Mucosa of stomach (tissue), 1 donor: ENCODE results near the gene RNLS.

ENCODE experiments used
- H3K27me3 ChIP-seq: one replicate; pipeline ENCODE4 v1.7.0; 2013; ENCODE audit warnings: mild to moderate bottlenecking, low read length; ENCODE audit not compliant: control insufficient read depth, insufficient read depth
- H3K36me3 ChIP-seq: one replicate; pipeline ENCODE4 v1.7.0; 2013; ENCODE audit warnings: low read length; ENCODE audit not compliant: control insufficient read depth, insufficient read depth
- H3K4me1 ChIP-seq: one replicate; pipeline ENCODE4 v1.7.0; 2013; ENCODE audit warnings: mild to moderate bottlenecking, low read length; ENCODE audit not compliant: control insufficient read depth, insufficient read depth
- H3K4me3 ChIP-seq: one replicate; pipeline ENCODE4 v1.7.0; 2013; ENCODE audit warnings: low read length
- H3K9ac ChIP-seq: one replicate; pipeline ENCODE4 v1.7.0; 2013; ENCODE audit warnings: mild to moderate bottlenecking, low read length, moderate library complexity
- H3K9me3 ChIP-seq: one replicate; pipeline ENCODE4 v1.7.0; 2013; ENCODE audit warnings: mild to moderate bottlenecking, low read length, moderate library complexity; ENCODE audit not compliant: control insufficient read depth
- donor health status: Pancreatic carcinoma.

The RNLS gene

GRCh38 chr10:88333248-88333630, 249.9 kb downstream of the RNLS start:
- H3K9ac ChIP-seq = no peak overlapping the region
- no peak overlapping the region for H3K4me3 ChIP-seq
- H3K9me3 ChIP-seq = no peaks in the 10 kb centered on the region
- no peaks in the 10 kb centered on the region for H3K27me3 ChIP-seq
- no peaks in the 10 kb centered on the region for H3K36me3 ChIP-seq
- no peaks in the 10 kb centered on the region for H3K4me1 ChIP-seq

DNA sequence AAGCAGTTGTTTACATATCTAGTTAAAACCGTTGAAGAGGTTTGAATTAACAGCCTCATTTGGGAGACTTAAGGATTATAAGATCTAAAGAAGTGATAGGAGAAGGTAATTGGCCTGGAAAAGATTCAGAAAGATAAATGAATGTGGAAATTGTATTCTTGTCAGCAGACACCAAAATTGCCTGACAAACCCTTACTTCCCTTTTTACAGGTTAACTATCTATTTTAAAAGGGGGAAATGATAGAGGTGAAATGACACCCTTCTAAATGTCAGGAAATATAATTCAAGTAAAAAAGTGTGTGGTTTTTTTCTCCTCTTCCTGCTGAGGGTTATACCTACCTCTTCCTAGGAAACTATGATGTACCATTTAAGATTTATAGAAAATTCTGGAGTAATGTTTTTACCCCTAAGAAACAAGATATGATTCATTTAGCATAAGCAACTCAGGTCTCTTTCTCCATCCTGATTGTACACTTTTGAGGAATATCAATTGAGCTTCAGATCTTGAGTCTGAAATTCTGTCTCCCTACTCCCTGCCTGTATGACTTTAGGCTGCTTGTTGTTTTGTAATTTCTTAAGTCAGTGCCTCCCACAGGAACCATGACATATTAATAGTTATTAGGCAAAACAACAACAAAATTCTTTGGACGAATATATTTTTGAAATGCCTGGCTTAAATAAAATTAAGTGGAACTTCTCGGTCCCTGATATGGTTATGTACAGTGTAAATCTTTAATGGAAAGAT, 250.4 kb downstream of the RNLS start:
- no peaks in the 10 kb centered on the region for H3K36me3 ChIP-seq
- no peaks in the 10 kb centered on the region for H3K4me1 ChIP-seq
- H3K4me3 ChIP-seq = no peak overlapping the region
- no peaks in the 10 kb centered on the region for H3K27me3 ChIP-seq
- H3K9me3 ChIP-seq = no peaks in the 10 kb centered on the region
- H3K9ac ChIP-seq = no peak overlapping the region

DNA sequence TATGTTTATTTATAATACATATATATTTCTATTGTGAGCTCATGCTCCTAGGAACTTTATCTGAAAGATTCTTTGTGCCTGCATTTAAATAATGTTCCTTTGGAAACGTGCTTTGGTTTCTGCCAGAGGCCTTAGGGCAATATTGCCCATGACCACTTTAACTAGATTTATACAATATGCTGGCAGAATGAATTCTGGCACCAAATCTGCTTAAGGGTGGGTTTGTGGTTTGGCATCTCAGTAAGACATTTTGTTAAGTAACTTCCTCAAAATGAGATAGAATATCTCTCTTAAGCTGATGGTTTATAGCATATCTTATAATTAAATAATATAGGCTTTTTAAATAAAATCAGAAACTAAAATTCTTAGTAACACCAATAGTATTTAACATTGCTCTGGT, 252.9 kb downstream of the RNLS start:
- Histone ChIP-seq H3K9me3 (no peaks in the 10 kb centered on the region), H3K4me1 (no peaks in the 10 kb centered on the region), H3K36me3 (no peaks in the 10 kb centered on the region)

DNA sequence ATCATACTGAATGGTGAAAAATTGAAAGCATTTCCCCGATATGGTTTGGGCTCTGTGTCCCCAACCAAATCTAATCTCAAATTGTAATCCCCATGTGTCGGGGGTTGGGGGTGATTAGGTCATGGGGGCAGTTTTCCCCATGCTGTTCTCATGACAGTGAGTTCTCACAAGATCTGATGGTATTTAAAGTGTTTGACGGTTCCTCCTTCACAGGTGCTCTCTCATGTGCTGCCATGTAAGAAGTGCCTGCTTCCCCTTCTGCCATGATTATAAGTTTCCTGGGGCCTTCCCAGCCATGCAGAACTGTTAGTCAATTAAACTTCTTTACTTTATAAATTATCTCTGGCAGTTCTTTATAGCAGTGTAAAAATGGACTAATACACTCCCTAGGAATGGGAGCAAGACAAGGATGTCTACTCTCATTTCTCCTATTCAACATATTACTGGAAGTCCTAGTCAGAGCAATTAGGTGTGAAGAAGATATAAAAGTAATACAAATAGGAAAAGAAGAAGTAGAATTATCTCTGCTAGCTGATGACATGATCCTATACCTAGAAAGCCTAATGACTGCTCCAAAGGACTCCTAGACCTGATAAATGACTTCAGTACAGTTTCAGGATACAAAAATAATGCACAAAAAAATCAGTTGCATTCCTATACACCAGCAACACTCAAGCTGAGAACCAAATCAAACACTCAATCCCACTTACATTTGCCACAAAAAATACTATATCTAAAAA, 260.6 kb downstream of the RNLS start:
- Histone ChIP-seq H3K9me3 (peaks cover 4% of the 10 kb centered on the region), H3K9ac (no peak overlapping the region), H3K27me3 (no peaks in the 10 kb centered on the region), H3K36me3 (no peaks in the 10 kb centered on the region), H3K4me1 (no peaks in the 10 kb centered on the region), H3K4me3 (no peak overlapping the region)

More for the DNA sequence above, 252.9 kb downstream of the RNLS start:
- H3K9ac ChIP-seq = no peak overlapping the region
- no peak overlapping the region for H3K4me3 ChIP-seq
- no peaks in the 10 kb centered on the region for H3K27me3 ChIP-seq

- Histone ChIP-seq H3K4me3 (no peak overlapping the region), H3K9ac (no peak overlapping the region), H3K4me1 (no peaks in the 10 kb centered on the region), H3K36me3 (no peaks in the 10 kb centered on the region), H3K27me3 (no peaks in the 10 kb centered on the region), H3K9me3 (peaks cover 4% of the 10 kb centered on the region)
Observed at GRCh38 chr10:88319960-88320517, 263.1 kb downstream of the RNLS start.

DNA sequence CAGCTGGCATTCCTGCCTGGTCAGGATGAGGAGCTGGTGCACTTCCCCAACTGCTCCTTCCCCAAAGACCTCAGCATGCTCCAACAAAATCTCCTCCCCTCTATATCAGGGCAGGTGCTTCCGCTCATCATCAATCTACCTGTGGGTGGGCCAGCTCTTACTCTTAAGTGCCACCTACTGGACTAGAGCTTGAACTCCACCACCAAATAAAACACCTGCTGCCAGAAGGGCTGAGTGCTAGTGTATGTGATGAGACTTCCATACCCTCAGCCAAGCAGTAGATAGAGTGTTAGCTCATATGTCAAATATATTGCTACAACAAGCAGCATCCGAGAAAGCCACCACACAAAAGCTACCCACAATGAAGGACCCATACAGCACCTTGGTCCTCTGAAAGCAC, 264.3 kb downstream of the RNLS start:
- no peaks in the 10 kb centered on the region for H3K4me1 ChIP-seq
- H3K4me3 ChIP-seq = no peak overlapping the region
- no peaks in the 10 kb centered on the region for H3K36me3 ChIP-seq
- H3K9ac ChIP-seq = no peak overlapping the region
- H3K9me3 ChIP-seq = peaks cover 4% of the 10 kb centered on the region
- H3K27me3 ChIP-seq = no peaks in the 10 kb centered on the region

GRCh38 chr10:88317099-88317498, 266.0 kb downstream of the RNLS start:
- Histone ChIP-seq H3K36me3 (no peaks in the 10 kb centered on the region), H3K9ac (no peak overlapping the region), H3K4me1 (no peaks in the 10 kb centered on the region), H3K4me3 (no peak overlapping the region), H3K9me3 (peaks cover 4% of the 10 kb centered on the region), H3K27me3 (no peaks in the 10 kb centered on the region)

- H3K4me1 ChIP-seq = no peaks in the 10 kb centered on the region
- no peaks in the 10 kb centered on the region for H3K27me3 ChIP-seq
- H3K4me3 ChIP-seq = no peak overlapping the region
- no peaks in the 10 kb centered on the region for H3K36me3 ChIP-seq
- peaks cover 4% of the 10 kb centered on the region for H3K9me3 ChIP-seq
- H3K9ac ChIP-seq = no peak overlapping the region
Observed at GRCh38 chr10:88316292-88316861, 266.7 kb downstream of the RNLS start.

DNA sequence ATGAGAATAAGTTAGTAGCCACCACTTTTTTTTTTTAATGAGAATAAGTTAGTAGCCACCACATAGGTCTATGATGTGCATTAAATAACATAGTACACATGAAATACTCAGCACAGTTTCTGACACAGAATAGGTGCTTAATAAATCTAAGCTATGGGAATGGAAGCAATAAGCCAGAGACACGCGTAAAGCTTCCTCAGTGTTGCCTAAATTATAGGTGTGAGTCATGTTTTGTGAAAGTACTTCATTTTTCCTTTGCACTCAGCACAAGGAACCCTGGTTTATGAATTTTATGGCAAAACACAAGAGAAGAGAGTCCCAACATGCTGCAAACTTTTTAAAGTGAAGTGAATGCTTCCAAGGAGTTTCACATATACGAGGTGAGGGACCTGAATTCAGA, 267.4 kb downstream of the RNLS start:
- Histone ChIP-seq H3K4me3 (no peak overlapping the region), H3K9ac (no peak overlapping the region), H3K36me3 (no peaks in the 10 kb centered on the region), H3K4me1 (no peaks in the 10 kb centered on the region), H3K27me3 (no peaks in the 10 kb centered on the region), H3K9me3 (peaks cover 4% of the 10 kb centered on the region)

DNA sequence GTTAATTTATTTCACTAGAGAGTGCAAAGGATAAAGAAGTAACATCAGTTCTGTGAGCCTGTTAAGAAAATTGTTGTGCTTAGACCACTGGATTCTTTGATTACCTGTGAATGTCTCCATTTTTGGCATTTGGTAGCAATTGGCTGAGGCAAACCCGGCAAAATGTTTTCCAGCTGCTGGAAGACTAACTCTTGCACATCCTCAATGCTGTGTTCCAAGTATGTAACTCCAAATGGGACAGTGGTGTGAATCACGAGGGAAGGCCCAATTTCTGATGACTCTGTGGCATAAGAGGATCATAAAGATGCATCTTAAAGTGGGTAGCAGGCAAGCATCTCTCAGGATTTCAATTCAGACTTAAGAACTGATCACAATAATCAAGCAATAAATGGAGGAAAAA, 268.8 kb downstream of the RNLS start:
- Histone ChIP-seq H3K4me1 (no peaks in the 10 kb centered on the region), H3K9ac (no peak overlapping the region)

GRCh38 chr10:88313878-88314277, 269.2 kb downstream of the RNLS start:
- no peak overlapping the region for H3K9ac ChIP-seq
- H3K27me3 ChIP-seq = no peaks in the 10 kb centered on the region
- H3K9me3 ChIP-seq = peaks cover 1% of the 10 kb centered on the region
- H3K36me3 ChIP-seq = no peaks in the 10 kb centered on the region
- no peak overlapping the region for H3K4me3 ChIP-seq
- H3K4me1 ChIP-seq = no peaks in the 10 kb centered on the region

More for the DNA sequence above, 268.8 kb downstream of the RNLS start:
- Histone ChIP-seq H3K36me3 (no peaks in the 10 kb centered on the region), H3K4me3 (no peak overlapping the region), H3K27me3 (no peaks in the 10 kb centered on the region), H3K9me3 (peaks cover 4% of the 10 kb centered on the region)

GRCh38 chr10:88312855-88313254, 270.3 kb downstream of the RNLS start:
- no peaks in the 10 kb centered on the region for H3K36me3 ChIP-seq
- H3K4me1 ChIP-seq = no peaks in the 10 kb centered on the region
- H3K9me3 ChIP-seq = no peaks in the 10 kb centered on the region
- no peak overlapping the region for H3K4me3 ChIP-seq
- no peak overlapping the region for H3K9ac ChIP-seq
- H3K27me3 ChIP-seq = no peaks in the 10 kb centered on the region
